Central memory CD4-positive, alpha-beta T cell (primary cell): ENCODE measurements around the gene CLN3.
"Not testable (repeated sequence)": the region's sequence is repeated elsewhere in the genome, so short reads cannot be mapped to it uniquely, and the experiment has no call there.

Source experiments
- DNase-seq: peaks from one replicate; pipeline ENCODE4 v3.0.0; 2022
- total RNA-seq, 3 experiments: gene quantifications; one replicate each; lab custom pipeline; 2026; lab: John Stamatoyannopoulos, UW

The CLN3 gene
- 3.0 to 16.6 (median 9.3) reads per million in 3 experiments for total RNA-seq

DNA sequence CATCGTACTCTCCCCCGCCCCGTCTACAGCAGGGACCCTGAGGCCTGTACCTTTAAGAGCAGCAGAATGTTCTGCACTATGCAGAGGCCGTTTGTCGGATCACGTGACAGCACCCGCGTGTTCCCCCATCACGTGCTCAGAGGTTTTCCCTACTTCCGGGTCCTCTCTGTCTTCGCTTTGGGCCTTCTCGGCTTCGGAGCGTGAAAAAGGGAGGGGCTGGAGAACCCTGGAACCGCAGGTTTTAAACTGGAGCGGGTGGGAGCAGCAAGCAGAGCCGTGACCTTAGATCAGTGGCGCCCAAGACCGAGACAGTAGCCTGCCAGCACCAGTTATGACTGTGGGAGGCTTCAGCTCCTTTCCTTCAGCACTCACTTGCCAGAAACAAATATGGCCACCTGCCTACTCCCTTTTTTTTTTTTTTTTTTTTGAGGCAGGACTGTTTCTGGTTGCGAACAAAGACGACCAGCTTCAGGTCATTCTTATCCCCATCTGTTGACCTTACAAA is at the start of gene CLN3:
Gene CLN3 (minus strand): TSS at position 105 of the 505 bp plus-strand sequence. CDS start 315 bp downstream, outside the sequence.
- peak; percentile 92 for DNase-seq

DNA sequence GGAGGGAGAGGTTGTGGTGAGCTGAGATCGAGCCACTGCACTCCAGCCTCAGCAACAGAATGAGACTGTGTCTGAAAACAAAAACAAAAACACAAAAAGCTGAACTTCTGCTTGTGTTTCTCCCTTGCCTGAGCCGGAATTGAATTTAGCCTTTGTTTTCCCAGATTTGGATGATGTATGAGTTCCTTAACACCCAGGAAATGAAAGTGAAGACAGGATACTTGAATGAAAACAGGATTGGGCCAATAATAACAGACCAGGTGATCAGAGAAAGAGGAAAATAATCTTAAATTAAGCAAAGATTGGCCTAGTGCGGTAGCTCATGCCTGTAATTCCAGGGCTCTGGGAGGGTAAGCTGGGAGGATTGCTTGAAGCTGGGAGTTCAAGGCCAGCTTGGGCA is 48.5 kb upstream of the CLN3 start:
- no peak for DNase-seq

DNA sequence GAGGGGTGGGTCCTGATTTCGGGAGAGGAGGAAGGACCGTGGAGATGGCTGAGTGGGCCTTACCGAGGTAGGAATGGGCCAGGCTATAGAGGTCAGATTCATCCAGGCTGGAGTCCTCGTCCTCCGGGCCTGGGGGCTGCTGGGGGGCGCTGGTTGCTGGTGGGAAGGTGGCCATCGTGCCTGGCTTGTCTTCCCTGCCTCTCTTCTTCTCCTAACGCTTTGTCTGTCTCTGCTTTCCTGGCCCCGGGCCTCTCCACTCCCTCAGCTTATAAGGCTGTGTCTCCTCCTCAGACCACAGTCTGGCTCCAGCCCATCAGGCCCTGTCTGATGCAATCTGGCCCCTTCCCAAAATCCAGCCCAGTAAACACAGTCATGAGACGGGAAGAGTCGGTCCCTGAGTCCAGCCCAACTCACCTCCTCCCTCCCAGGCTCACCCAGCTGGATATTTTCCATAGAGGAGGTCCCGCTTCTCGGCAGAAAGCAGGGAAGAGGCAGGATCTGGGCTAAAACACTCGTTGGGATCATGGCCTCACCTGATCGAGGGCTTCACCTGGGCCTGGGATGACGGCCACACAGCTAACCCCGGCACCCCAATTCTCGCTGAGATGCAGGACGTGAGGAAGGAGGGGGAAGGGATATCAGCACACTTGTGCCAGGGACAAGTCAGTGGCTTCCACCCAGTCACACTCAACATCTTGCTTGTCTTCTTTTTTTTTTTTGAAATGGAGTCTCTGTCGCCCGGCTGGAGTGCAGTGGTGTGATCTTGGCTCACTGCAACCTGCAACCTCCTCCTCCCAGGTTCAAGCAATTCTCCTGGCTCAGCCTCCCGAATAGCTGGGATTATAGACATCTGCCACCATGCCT is 47.1 kb upstream of the CLN3 start, which contains the start of gene NUPR1:
Gene NUPR1 (minus strand): TSS at position 242 of the 864 bp plus-strand sequence. CDS start 67 bp downstream, at position 175.
- no peak for DNase-seq

DNA sequence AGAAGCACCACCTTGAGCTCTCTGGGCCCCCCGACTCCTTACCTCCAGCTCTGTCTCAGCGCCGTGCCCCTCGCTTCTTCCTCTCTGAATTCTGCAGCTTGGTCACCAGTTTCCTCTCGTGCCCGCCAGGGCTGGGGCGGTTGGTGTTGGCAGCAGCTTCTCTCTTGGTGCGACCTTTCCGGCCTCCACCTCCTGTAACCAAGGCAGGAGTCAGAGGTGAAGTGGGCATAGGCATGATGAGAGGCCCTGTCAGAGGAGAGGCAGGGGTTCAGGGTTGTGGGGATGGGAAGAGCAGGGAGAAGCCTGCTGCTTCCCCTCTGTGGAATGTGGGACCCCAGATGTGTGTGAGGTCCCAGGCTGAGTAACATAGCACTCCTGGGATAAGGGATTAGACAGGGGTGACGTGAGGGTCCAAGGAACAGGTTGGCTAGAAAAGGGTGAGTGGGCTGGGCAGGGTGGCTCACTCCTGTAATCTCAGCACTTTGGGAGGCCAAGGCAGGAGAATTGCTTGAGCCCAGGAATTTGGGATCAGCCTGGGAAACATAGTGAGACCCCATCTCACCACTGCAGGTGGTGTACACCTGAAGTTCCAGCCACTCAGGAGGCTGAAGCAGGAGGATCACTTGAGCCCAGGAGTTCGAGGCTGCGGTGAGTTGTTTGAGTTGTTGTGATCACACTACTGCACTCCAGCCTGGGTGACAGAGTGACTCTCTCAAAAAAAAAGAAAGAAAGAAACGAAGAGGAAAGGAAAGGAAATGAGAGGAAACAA is 46.3 kb upstream of the CLN3 start:
- DNase-seq: no peak

DNA sequence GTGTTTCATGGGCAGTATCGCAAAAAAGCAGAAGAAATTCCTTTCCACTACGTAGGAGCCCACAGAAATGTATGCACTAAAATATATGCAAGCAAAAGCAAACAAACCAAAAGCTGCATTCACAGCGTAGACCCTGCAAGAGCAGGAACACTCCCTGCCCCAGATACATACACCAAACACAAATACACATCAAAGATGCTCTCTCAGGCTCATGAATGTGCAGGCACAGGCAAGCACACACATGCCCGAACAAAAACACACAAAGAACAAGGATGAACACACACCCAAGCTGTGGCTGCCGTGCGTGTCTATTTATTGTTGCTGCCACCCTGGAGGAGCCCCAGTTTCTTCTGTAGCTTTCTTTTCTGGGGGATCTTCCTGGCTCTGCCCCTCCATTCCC is 45.2 kb upstream of the CLN3 start:
- no peak for DNase-seq

DNA sequence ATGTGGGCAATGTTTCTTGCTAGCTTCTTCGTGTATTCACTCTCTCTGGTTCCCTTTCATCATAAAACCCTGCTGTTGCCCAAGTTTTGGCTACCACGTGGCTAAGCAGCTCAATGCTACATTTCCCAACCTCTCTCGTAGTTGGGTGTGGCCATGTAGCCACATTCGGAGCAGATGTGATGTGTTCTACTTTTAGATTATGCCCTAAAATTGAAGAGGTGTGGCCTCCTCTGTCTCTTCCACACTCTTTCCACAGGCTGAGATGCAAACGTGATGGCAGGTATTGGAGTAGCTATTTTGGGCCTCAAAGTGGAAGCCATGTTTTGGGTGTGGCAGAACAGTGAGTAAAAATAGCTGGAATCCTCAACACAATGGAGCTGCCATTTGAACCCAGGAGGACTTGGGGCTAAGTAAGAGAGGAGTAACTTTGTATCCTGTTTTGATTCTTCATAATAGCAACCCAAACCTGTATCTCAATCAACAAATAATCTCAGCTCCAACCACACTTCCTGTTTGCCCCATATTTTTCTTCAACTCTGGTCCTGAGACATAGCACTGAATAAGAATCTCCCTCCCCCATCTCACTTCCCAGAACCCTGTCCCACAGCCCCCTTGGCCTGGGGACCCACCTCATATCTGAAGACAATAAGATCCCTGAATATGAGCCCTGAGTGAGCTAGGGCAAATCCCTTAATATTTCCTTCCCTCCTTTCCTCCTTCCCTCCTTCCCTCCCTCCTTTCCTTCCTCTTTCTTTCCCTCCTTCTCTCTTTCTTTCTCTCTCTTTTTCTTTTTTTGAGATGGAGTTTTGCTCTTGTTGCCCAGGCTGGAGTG is 42.9 kb upstream of the CLN3 start:
- DNase-seq: peak; percentile 53

DNA sequence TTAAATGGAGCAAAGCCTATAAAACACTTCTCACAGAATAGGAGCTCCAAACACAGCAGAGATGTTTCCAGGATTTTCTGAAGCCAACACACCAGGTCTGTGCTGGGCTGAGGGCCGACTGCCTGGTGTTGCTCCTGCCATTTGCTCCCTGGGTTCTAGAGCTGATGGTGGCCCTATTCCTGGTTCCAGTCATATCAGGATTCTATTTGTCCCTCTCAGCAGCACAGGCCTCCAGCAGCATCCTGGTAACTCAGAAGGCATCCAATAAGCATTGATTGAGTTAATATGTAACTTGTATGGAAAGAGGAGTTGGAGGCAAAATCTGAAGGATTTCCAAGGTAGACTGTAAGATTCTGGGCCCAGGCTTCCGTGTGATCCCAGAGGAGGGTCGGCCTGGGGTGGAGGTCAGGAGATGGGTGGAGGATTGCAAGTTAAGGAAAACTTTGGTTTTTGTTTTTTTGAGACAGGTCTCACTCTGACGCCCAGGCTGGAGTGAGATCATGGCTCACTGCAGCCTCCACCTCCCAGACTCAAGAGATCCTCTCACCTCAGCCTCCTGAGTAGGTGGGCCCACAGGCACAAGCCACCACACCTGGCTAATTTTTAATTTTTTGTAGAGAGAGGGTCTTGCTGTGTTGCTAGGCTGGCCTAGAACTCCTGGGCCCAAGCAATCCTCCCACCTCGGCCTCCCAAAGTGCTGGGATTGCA is 41.2 kb upstream of the CLN3 start:
- DNase-seq: no peak

DNA sequence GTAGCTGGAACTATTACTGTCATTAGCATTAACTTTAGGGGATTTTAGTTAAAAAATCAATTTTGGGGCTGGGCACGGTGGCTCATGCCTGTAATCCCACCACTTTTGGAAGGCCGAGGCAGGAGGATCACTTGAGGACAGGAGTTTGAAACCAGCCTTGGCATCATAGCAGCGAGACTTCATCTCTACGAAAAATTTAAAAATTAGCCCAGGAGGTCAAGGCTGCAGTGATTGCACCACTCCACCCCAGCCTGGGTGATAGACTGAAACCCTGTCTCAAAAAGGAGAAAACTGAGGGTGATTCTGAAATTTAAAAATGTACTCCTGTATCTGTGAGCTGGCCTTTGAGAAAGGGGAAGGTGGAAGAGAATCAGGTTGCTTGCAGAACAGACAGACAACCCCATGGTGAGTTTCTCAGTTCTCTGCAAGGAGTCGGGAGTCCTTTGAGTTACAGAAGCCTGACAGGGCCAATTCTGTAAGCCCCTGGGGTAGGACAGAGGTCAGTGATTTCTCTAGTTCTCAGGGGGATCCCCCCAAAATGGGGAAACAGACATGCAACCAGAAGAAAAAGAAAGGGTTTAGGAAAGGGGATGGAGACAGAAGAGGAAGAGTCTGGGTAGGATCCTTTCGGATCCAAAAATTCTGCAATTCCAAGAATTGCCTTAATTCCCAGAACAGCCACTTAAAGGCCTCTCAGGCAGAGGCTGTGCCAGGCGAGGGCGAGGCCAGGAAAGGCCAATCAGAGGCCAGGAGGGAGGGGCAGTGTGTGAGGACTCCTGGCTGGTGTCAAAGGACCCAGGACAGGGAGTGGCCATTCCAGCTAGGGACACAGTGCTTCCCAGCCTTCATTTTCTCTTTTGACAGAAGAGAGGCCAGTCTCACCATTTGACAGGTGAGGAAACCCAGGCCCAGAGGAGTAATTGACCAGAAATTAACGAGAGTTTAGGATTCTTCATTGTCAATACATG is 40.2 kb upstream of the CLN3 start:
- no peak for DNase-seq

DNA sequence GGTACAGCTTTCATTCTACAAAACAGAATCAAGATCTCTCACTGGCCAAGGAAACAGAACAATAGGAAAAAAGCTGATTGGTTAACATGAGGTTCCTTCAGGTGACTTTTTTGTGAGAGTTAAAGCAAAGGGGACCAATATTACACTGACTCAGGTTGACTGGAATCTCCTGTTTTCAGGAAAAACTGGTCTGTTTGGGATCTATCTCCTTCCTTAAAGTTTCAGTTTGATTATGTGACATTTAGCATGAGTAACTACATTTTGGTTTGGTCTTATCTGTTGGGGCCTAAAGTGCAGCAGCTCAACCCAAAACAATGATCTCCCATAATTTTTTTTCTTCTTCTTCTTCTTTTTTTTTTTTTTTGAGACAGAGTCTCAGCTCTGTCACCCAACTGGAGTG is 37.2 kb upstream of the CLN3 start:
- no peak for DNase-seq

DNA sequence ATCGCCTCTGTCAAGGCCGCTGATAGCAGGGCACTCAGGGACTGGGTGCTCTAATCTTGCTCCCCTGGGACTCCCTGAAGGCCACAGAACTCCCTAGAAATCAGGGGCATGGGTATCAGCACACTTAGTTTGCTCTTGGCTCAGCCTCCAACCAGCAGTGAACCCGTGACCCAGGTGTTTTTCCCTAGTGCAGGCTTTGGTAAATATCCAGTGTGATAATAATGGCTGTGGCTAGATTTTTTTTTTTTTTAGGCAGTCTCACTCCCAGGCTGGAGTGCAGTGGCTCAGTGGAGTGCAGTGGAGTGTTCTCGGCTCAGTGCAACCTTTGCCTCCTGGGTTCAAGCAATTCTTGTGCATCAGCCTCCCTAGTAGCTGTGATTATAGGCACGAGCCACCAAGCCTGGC is 36.6 kb upstream of the CLN3 start:
- no peak for DNase-seq

DNA sequence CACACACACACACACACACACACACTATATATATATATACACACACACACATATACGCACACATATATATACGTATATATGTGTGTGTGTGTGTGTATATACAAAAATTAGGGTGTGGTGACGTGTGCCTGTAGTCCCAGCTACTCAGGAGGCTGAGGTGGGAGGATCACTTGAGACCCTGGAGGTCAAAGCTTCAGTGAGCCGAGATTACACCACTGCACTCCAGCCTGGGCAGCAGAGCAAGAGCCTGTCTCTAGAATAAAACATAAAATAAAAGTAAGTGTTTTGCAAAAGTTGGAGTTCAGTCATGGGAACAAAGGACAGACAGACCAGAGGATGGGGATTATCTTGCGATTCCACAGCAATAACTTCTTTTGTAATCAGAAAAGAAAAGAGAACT is 36.1 kb upstream of the CLN3 start:
- DNase-seq: no peak

DNA sequence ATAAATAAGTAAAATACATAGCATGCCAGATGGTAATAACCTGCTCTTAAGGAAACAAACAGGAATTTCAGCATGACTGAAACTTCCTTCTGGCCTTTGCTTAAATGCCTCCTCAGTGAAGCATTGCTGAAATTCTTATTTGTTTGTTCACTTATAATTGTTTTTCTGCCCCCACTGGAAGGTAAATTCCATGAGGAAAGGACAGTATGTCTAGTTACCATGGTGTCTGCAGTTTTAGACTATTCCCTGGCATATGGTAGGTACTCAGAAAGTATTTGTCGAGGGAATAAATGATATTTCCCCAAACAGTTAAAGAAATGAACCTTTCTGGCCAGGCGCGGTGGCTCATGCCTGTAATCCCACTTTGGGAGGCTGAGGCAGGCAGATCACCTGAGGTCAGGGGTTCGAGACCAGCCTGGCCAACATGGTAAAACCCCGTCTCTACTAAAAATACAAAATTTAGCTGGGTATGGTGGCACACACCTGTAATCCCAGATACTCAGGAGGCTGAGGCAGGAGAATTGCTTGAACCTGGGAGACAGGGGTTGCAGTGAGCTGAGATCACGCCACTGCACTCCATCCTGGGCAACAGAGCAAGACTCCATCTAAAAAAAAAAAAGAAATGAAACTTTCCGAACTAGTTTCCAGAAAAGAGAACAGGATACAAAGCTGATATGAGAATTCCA is 35.4 kb upstream of the CLN3 start:
- not testable (repeated sequence) for DNase-seq

DNA sequence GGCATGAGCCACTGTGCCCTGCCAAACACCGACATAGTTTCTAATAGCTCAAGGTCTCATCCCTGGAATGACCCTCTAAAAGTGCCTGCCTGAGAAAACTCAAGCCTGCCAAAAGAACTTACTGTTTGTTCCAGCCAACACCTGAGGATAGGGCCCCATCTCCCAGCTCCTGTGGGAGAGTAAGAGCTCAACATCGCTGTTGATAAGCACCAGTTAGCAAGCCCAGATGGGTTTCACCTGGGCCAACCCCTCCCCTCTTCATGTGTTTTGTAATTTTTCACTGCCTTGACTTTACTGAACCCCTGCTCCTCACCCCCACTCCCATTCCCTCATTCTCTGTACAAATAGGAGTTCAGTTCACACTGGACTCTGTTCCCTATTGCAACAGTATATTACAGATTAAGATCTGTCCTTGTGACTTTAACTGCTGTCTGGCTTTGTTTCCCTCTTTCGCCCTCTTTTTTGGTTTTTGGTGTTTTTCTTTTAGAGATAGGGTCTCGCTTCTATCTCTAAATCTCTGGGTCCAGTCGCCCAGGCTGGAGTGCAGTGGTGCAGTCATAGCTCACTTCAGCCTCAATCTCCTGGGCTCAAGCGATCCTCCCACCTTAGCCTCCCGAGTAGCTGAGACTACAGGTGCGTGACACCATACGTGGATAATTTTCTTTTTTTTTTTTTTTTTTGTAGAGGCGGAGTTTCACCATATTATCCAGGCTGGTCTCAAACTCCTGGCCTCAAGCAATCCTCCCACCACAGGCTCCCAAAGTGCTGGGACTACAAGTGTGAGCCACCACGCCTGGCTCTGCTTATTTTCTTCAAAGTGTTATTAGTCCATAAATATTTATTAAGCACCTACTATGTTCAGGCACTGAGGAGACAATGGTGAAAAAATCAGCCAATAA is 34.6 kb upstream of the CLN3 start:
- no peak for DNase-seq

DNA sequence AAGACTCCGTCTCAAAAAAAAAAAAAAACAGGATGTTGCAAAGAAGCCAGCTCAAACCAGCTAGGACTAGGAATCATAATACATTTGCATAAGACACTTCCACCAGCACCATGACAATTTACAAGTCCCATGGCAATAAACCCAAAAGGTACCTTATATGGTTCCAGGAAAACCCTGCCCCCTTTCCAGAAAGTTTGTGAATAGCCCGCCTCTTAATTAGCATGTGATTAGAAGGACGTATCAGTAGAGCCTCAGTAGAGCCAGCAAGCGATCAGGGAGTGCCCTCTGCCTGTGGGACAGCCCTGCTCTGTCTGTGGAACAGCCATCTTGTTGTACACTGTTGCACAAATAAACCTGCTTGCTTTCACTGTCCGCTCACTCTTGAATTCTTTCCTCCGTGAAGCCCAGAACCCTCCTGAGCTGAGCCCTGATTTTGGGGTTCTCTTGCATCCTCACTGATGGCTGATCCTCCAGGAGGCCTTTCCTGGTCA is 32.9 kb upstream of the CLN3 start:
- no peak for DNase-seq

DNA sequence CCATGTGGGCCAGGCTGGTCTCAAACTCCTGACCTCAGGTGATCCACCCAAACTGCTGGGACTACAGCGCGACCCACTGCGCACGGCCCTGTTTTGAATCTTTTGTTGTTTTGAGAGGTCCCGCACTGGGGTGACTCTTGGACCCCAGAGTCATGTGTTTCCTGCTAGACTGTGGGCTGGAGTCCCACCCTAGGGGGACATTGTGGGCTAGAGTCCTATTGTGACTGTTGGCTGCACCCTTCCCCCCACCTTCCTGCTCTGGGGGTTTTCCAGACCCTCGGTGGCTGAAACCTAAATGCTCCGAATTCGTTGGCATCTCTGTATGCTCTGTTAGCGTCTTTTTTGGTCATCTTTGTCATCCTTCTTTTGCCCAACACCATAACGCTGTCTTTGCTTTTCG is 30.9 kb upstream of the CLN3 start:
- DNase-seq: no peak

DNA sequence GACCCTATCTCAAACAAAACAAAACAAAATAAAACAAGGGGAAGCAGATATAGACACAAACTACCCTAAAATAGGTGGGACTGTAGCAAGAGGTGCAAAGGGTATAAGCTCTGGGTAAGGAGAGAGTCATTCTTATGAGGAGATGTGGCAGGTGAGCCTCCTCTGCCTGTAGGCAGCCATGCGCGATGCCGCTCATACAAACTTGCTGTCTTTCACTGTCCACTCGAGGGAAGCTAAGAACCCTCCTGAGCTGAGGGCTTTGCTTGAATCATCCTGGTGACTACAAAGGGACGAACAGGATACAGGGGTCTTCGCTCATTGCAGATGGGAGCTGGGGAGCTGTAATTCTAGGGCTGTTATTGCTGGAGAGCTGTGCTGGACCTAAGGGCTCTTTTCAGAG is 29.6 kb upstream of the CLN3 start:
- DNase-seq: no peak

DNA sequence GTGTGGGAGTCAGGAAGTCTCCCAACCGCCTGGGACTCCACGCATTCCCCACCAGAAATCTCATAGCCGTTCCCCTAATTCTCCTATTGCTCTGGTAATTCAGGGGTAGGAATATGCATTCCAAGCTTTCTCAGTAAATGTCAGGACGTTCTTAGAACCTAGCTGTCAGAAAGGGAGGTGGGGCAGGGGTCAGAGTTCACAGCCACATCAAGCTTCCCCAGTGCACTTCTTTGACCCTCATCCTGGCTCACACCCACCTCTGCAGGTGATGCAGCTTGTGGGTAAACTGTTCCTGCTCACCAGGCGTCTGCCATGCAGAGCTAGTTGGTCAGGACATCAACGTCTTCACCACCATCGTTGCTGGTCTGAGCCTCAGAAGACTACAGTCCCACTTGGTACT is 28.8 kb upstream of the CLN3 start:
- DNase-seq: no peak

DNA sequence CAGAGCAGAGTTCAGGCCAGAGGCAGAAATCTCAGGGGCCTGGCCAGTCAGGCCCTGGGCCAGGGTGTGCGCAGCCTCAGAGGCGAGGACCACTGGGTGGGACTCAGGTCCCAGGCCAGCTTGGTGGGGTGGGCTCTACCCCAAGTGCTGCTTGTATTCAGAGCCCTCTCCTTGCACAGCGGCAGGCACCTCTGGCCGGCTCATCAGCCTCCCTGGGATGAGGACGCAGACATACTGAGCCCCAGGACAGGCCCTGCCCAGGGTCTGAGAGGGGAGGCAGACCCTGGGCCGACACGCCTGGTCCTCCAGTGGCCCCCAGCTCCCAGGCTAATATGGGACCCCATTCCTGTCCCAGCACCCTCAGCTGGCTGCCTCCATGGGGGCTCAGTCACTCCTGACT is 22.4 kb upstream of the CLN3 start:
- DNase-seq: no peak
